IMR-90 (cell line): Measurements from ENCODE around the gene TCEAL3. TPM values are rescaled to one million over a fixed set of nuclear protein-coding genes. Genes with fewer than 3 reads are reported as not detected.
A peak's percentile ranks its signal among the peaks of the same experiment; 100 is the strongest.

ENCODE experiments used
- ATAC-seq: fragments of 200-7000 bp; cut with Tn5 transposase; 2 replicates; pipeline ENCODE4 v1.9.1; 2020; ENCODE audit warnings: low read depth, mild to moderate bottlenecking, moderate library complexity
- BruUV-seq: library from RNA; stranded (reverse); fragments of 400-500 nt; replicated peaks from 2 replicates; lab custom pipeline; 2021; lab: Mats Ljungman, UMichigan
- CTCF ChIA-PET: fragments of 300-600 bp; formaldehyde crosslinking; extraction: SDS; loops from one replicate; lab custom pipeline; 2021; ENCODE audit warnings: antibody characterized with exemption; lab: Yijun Ruan, JAX
- POLR2A ChIA-PET: fragments of 300-600 bp; sonication (Branson Sonifier 250); formaldehyde crosslinking; loops from one replicate; lab custom pipeline; 2022; ENCODE audit warnings: antibody characterized with exemption; ENCODE audit not compliant: unreplicated experiment; lab: Charles Lee
- DNase-seq: peaks from one replicate; pipeline ENCODE4 v3.0.0; 2013
- H2AFZ ChIP-seq: replicated peaks from 2 replicates; pipeline ENCODE3; 2013; ENCODE audit warnings: low read length, mild to moderate bottlenecking; ENCODE audit not compliant: poor library complexity
- H2AK5ac ChIP-seq: 2 replicates; pipeline ENCODE4 v1.6.1; 2013; ENCODE audit warnings: low read depth, low read length, inconsistent platforms
- H2AK9ac ChIP-seq: replicated peaks from 2 replicates; pipeline ENCODE3; 2013; ENCODE audit warnings: mild to moderate bottlenecking, low read depth, low read length, moderate library complexity; ENCODE audit not compliant: poor library complexity
- H2BK120ac ChIP-seq: 2 replicates; pipeline ENCODE4 v1.6.1; 2013; ENCODE audit warnings: low read depth, low read length, inconsistent platforms
- H2BK15ac ChIP-seq: 3 replicates; pipeline ENCODE4 v1.6.1; 2013; ENCODE audit warnings: low read depth, low read length, inconsistent platforms
- H2BK20ac ChIP-seq: 2 replicates; pipeline ENCODE4 v1.6.1; 2013; ENCODE audit warnings: low read depth, mild to moderate bottlenecking, inconsistent platforms, low read length, moderate library complexity
- H2BK5ac ChIP-seq: 2 replicates; pipeline ENCODE4 v1.6.1; 2013; ENCODE audit warnings: mild to moderate bottlenecking, low read depth, low read length, inconsistent platforms; ENCODE audit not compliant: poor library complexity, severe bottlenecking
- H3K14ac ChIP-seq: replicated peaks from 2 replicates; pipeline ENCODE4 v1.6.1; 2013; ENCODE audit warnings: low read depth, low read length, inconsistent platforms
- H3K18ac ChIP-seq: 2 replicates; pipeline ENCODE4 v1.6.1; 2013; ENCODE audit warnings: low read depth, low read length, control low read depth
- H3K23ac ChIP-seq: 2 replicates; pipeline ENCODE4 v1.6.1; 2013; ENCODE audit warnings: low read depth, low read length, inconsistent platforms
- H3K27ac ChIP-seq: 2 replicates; pipeline ENCODE4 v1.5.1; 2013; ENCODE audit warnings: mild to moderate bottlenecking, control low read depth, low read length; ENCODE audit not compliant: insufficient read depth
- H3K27me3 ChIP-seq: 2 replicates; pipeline ENCODE4 v1.6.1; 2013; ENCODE audit warnings: low read length; ENCODE audit not compliant: control insufficient read depth, insufficient read depth
- H3K36me3 ChIP-seq: 2 replicates; pipeline ENCODE4 v1.6.1; 2013; ENCODE audit warnings: low read length, mixed read lengths; ENCODE audit not compliant: control insufficient read depth, insufficient read depth
- H3K4ac ChIP-seq: 2 replicates; pipeline ENCODE4 v1.6.1; 2013; ENCODE audit warnings: low read depth, low read length, inconsistent platforms
- H3K4me1 ChIP-seq: 2 replicates; pipeline ENCODE4 v1.6.1; 2013; ENCODE audit warnings: low read length, mixed read lengths; ENCODE audit not compliant: control insufficient read depth, insufficient read depth
- H3K4me2 ChIP-seq: 2 replicates; pipeline ENCODE4 v1.6.1; 2013; ENCODE audit warnings: low read depth, mild to moderate bottlenecking, control low read depth, low read length, moderate library complexity
- H3K4me3 ChIP-seq: 2 replicates; pipeline ENCODE4 v1.5.1; 2013; ENCODE audit warnings: low read depth, mild to moderate bottlenecking, control low read depth, low read length, moderate library complexity; ENCODE audit not compliant: insufficient read depth
- H3K56ac ChIP-seq: 2 replicates; pipeline ENCODE4 v1.6.1; 2013; ENCODE audit warnings: low read length, inconsistent platforms; ENCODE audit not compliant: insufficient read depth; ENCODE audit errors: extremely low read depth
- H3K79me1 ChIP-seq, 2 experiments: 2 replicates each; pipeline ENCODE4 v1.6.1; 2013; ENCODE audit warnings: low read length in 2 of 2, inconsistent platforms in 1 of 2, low read depth in 1 of 2
- H3K9ac ChIP-seq: 2 replicates; pipeline ENCODE4 v1.6.1; 2013; ENCODE audit warnings: low read depth, low read length, control low read depth
- H3K9me1 ChIP-seq: 2 replicates; pipeline ENCODE4 v1.6.1; 2013; ENCODE audit warnings: low read length, inconsistent platforms; ENCODE audit not compliant: insufficient read depth
- H3K9me3 ChIP-seq: 2 replicates; pipeline ENCODE4 v1.6.1; 2013; ENCODE audit warnings: low read length; ENCODE audit not compliant: control insufficient read depth, insufficient read depth
- H4K20me1 ChIP-seq: 2 replicates; pipeline ENCODE4 v1.6.1; 2013; ENCODE audit warnings: low read length, inconsistent platforms; ENCODE audit not compliant: insufficient read depth
- H4K5ac ChIP-seq: 2 replicates; pipeline ENCODE4 v1.6.1; 2013; ENCODE audit warnings: mild to moderate bottlenecking, low read depth, low read length, control low read depth
- H4K8ac ChIP-seq, 2 experiments: 2 replicates each; pipeline ENCODE4 v1.6.1; 2013; ENCODE audit warnings: low read depth in 2 of 2, low read length in 2 of 2, control low read depth in 1 of 2, inconsistent platforms in 1 of 2
- H4K91ac ChIP-seq: 2 replicates; pipeline ENCODE4 v1.6.1; 2013; ENCODE audit warnings: low read depth, low read length, inconsistent platforms; ENCODE audit not compliant: insufficient read depth
- CEBPB ChIP-seq: IDR thresholded peaks from 2 replicates; pipeline ENCODE4 v1.6.1; 2012; ENCODE audit warnings: low read depth, low read length, improper control_type of control experiment
- CHD1 ChIP-seq: IDR thresholded peaks from 2 replicates; pipeline ENCODE4 v1.6.1; 2012; ENCODE audit warnings: low read depth, low read length, improper control_type of control experiment
- CTCF ChIP-seq: conservative IDR thresholded peaks from 2 replicates; pipeline ENCODE4 v1.5.1; 2012; ENCODE audit warnings: mild to moderate bottlenecking, low read depth, low read length, improper control_type of control experiment
- MAFK ChIP-seq: IDR thresholded peaks from 2 replicates; pipeline ENCODE4 v1.6.1; 2012; ENCODE audit warnings: low read depth, low read length, improper control_type of control experiment
- MAZ ChIP-seq: IDR thresholded peaks from 2 replicates; pipeline ENCODE4 v1.6.1; 2012; ENCODE audit warnings: low read depth, mild to moderate bottlenecking, low read length, improper control_type of control experiment, moderate library complexity, borderline replicate concordance
- NFE2L2 ChIP-seq: fragments of 150-350 bp; IDR thresholded peaks from 2 replicates; pipeline ENCODE4 v1.6.1; 2016; ENCODE audit warnings: low read depth, mild to moderate bottlenecking, low read length
- RFX5 ChIP-seq: IDR thresholded peaks from 2 replicates; pipeline ENCODE4 v1.8.0; 2012; ENCODE audit warnings: low read depth, mild to moderate bottlenecking, low read length, moderate library complexity
- WGBS, 2 experiments: methylation state at CpG; one replicate each; pipeline versions ENCODE4 v1.1.5 to v1.1.7; 2013; ENCODE audit warnings: missing lambda C conversion rate in 2 of 2; ENCODE audit not compliant: insufficient read length in 1 of 2; ENCODE audit errors: extremely low coverage in 2 of 2; 5-methylcytosine and 5-hydroxymethylcytosine counted together
- dilution Hi-C: fragments of 300-500 bp; cut with HindIII; formaldehyde crosslinking; loops from one replicate; pipeline ENCODE4 v1.14.3; 2018; ENCODE audit warnings: low sequenced_read_pairs; ENCODE audit not compliant: unreplicated experiment
- in situ Hi-C: fragments of 300-500 bp; cut with MboI; formaldehyde crosslinking; loops from 3 replicates; pipeline ENCODE4 v1.14.3; 2019; ENCODE audit warnings: low sequenced_read_pairs, inconsistent platforms, mixed read lengths
- intact Hi-C: fragments of 100-400 bp; cut with micrococcal nuclease; formaldehyde crosslinking; loops from 2 replicates; pipeline ENCODE4 v1.10.0; 2022
- polyA plus RNA-seq, 3 experiments: library from polyadenylated mRNA; depleted of rRNA; stranded (reverse); fragments of >200 nt; gene quantifications; 2 replicates each; pipeline ENCODE4 v1.2.3, GENCODE V29; 2012; ENCODE audit warnings: low replicate concordance in 1 of 3
- total RNA-seq: library from RNA; depleted of rRNA; stranded (reverse); fragments of >200 nt; gene quantifications from 2 replicates; pipeline ENCODE4 v1.2.3, GENCODE V29; 2012

Gene TCEAL3
- total and polyA plus RNA-seq, 2 of the 4 experiments (the other 2 are of a cell fraction), result 3.2 to 24.2 TPM

DNA sequence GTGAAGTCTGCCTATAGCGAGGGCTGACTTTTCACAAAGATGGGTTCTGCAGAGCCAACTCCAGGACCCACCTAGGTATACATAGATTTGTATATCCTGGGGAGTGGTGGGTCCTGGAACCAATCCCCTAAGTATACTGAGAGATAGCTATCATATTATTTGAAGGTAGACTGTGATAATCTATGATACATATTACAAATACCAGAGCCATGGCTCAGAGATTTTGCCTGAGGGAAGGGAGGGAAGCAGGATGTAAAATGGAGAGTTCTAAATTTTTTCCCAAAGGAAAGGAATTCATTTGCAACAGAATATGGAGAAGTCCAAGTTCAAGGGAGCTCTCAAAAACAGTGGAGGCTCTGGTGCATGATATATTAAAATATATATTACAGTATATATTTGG lies 7.2 kb downstream of the TCEAL3 start:
- Histone ChIP-seq H2AK5ac (no peak overlapping the region), H4K5ac (no peak overlapping the region), H3K4me2 (no peak overlapping the region), H4K8ac (no peak overlapping the region), H3K4me1 (peaks cover 1% of the 10 kb centered on the region; the same call in 1 of the 2 replicates), H2BK15ac (peak overlapping the region; percentile 21; the same call in 1 of the 3 replicates), H2AK9ac (no peak overlapping the region), H3K27ac (no peak overlapping the region), H3K79me1 (peaks cover 0 to 23% of the 10 kb centered on the region in 2 experiments; a peak in 2 of 4 replicates), H3K4ac (no peak overlapping the region; the same call in 1 of the 2 replicates), H2BK120ac (peak overlapping the region; percentile 10; the same call in 1 of the 2 replicates), H2AFZ (no peak overlapping the region), H3K36me3 (peaks cover 3% of the 10 kb centered on the region), H4K91ac (no peak overlapping the region; the same call in 1 of the 2 replicates), H3K56ac (no peak overlapping the region), H2BK20ac (no peak overlapping the region; the same call in 1 of the 2 replicates), H2BK5ac (peak overlapping the region; percentile 17), H3K14ac (no peak overlapping the region), H3K9ac (no peak overlapping the region), H4K20me1 (no peaks in the 10 kb centered on the region), H3K27me3 (no peaks in the 10 kb centered on the region), H3K18ac (no peak overlapping the region), H3K9me1 (no peaks in the 10 kb centered on the region), H3K23ac (no peak overlapping the region), H3K4me3 (no peak overlapping the region), H3K9me3 (no peaks in the 10 kb centered on the region)
- DNase-seq (no peak), ATAC-seq (peak; percentile 41)
- no TSS peak for BruUV-seq
- WGBS, 2 experiments, result no CpG with 5 or more reads among the region's 1 CpG
- dilution Hi-C loops (no loop called here), in situ Hi-C loops (no loop called here), intact Hi-C loops (no loop called here)
- TF ChIP-seq MAZ (no peak), NFE2L2 (no peak), RFX5 (no peak), CEBPB (no peak), CHD1 (no peak), MAFK (no peak), CTCF (no peak)
- CTCF ChIA-PET, result no interaction called here
- POLR2A ChIA-PET, result no interaction called here
